K562 (cell line): Measurements from ENCODE around the gene JPT2. TPM values are rescaled to one million over a fixed set of nuclear protein-coding genes. Genes with fewer than 3 reads are reported as not detected.

Source experiments
- ATAC-seq: fragments of 200-7000 bp; cut with Tn5 transposase; 3 replicates; pipeline ENCODE4 v1.9.1; 2020; ENCODE audit warnings: moderate library complexity
- BruUV-seq: library from RNA; stranded (reverse); fragments of 400-500 nt; replicated peaks from 2 replicates; lab custom pipeline; 2021; lab: Mats Ljungman, UMichigan
- CTCF ChIA-PET: fragments of 300-600 bp; formaldehyde crosslinking; extraction: SDS; loops from one replicate; lab custom pipeline; 2021; ENCODE audit warnings: low intra/inter-chr PET ratio; lab: Yijun Ruan, JAX
- POLR2A ChIA-PET: fragments of 300-600, 350-650 bp; sonication (Branson Sonifier 250); formaldehyde crosslinking; extraction: SDS; loops from one replicate; lab custom pipeline; 2021; ENCODE audit warnings: antibody characterized with exemption, inconsistent platforms; lab: Yijun Ruan, JAX
- DNase-seq, 4 experiments: peaks; one replicate each; pipeline versions ENCODE4 v3.0.0 to v3.0.0-alpha.2; 2011 to 2018; ENCODE audit warnings: low spot score in 3 of 4, mixed read lengths in 3 of 4; ENCODE audit errors: extremely low read depth in 1 of 4
- FAIRE-seq: peaks from 2 replicates; lab custom pipeline; 2011; peaks lifted over from hg19 to GRCh38; lab: Jason Lieb, UNC
- H2AFZ ChIP-seq: 2 replicates; pipeline ENCODE4 v1.6.0; 2011; ENCODE audit warnings: low read depth, low read length, control low read depth, inconsistent platforms
- H3K27ac ChIP-seq: fragments of 200-600 bp; 3 replicates; pipeline ENCODE4 v1.8.0; 2011; ENCODE audit warnings: low read depth, mild to moderate bottlenecking, control low read depth, inconsistent platforms, low read length, moderate library complexity, mixed read lengths; ENCODE audit errors: extremely low read depth
- H3K27me3 ChIP-seq, 2 experiments: fragments of 300-600 bp in 1 of 2; 2 replicates in 1 of 2; 3 replicates in 1 of 2; pipeline versions ENCODE4 v1.6.0 to v1.8.0; 2011; ENCODE audit warnings: inconsistent platforms in 2 of 2, low read length in 2 of 2, mild to moderate bottlenecking in 1 of 2, mixed read lengths in 1 of 2, moderate library complexity in 1 of 2; ENCODE audit not compliant: control insufficient read depth in 2 of 2, insufficient read depth in 2 of 2
- H3K36me3 ChIP-seq: fragments of 300-600 bp; 3 replicates; pipeline ENCODE4 v1.8.0; 2011; ENCODE audit warnings: mild to moderate bottlenecking, low read length, inconsistent platforms; ENCODE audit not compliant: control insufficient read depth, insufficient read depth
- H3K4me1 ChIP-seq, 2 experiments: fragments of 200-600 bp in 1 of 2; replicated peaks in 1 of 2; 2 replicates in 1 of 2; 3 replicates in 1 of 2; pipeline versions ENCODE4 v1.5.1 to v1.8.0; 2011; ENCODE audit warnings: inconsistent platforms in 2 of 2, low read length in 2 of 2, mild to moderate bottlenecking in 1 of 2, mixed read lengths in 1 of 2, moderate library complexity in 1 of 2; ENCODE audit not compliant: control insufficient read depth in 2 of 2, insufficient read depth in 2 of 2
- H3K4me2 ChIP-seq: 2 replicates; pipeline ENCODE4 v1.6.1; 2011; ENCODE audit warnings: low read length, control low read depth, inconsistent platforms, mixed read lengths; ENCODE audit not compliant: insufficient read depth
- H3K4me3 ChIP-seq: fragments of 200-600 bp; sonication (generic), shearing (Covaris generic); 2 replicates; pipeline ENCODE4 v1.5.1; 2016; ENCODE audit warnings: control low read depth, inconsistent platforms
- H3K79me2 ChIP-seq: fragments of 200-600 bp; 3 replicates; pipeline ENCODE4 v1.8.0; 2011; ENCODE audit warnings: low read length, inconsistent platforms; ENCODE audit not compliant: control insufficient read depth, insufficient read depth
- H3K9ac ChIP-seq, 2 experiments: 2 replicates each; pipeline versions ENCODE4 v1.6.0 to v1.6.1; 2011; ENCODE audit warnings: low read depth in 2 of 2, low read length in 2 of 2, control low read depth in 1 of 2, inconsistent platforms in 1 of 2, mild to moderate bottlenecking in 1 of 2, mixed read lengths in 1 of 2; ENCODE audit not compliant: insufficient read depth in 1 of 2
- H3K9me1 ChIP-seq: one replicate; pipeline ENCODE4 v1.6.0; 2011; ENCODE audit warnings: inconsistent platforms, mild to moderate bottlenecking, low read length, moderate library complexity; ENCODE audit not compliant: control insufficient read depth, insufficient read depth
- H3K9me3 ChIP-seq: replicated peaks from 2 replicates; pipeline ENCODE4 v1.5.1; 2011; ENCODE audit warnings: low read depth, low read length, inconsistent platforms; ENCODE audit not compliant: control insufficient read depth, insufficient read depth
- H4K20me1 ChIP-seq: replicated peaks from 2 replicates; pipeline ENCODE4 v1.6.1; 2011; ENCODE audit warnings: low read length, inconsistent platforms, mixed read lengths; ENCODE audit not compliant: control insufficient read depth, insufficient read depth
- CHD4 ChIP-seq: fragments of 200-600 bp; sonication (generic); IDR thresholded peaks from 3 replicates; pipeline ENCODE4 v1.6.1; 2012; ENCODE audit warnings: low read depth, mild to moderate bottlenecking, mixed read lengths, low read length, inconsistent platforms; ENCODE audit not compliant: insufficient read depth, insufficient replicate concordance, poor library complexity, severe bottlenecking
- DEAF1 ChIP-seq: fragments of 450-650 bp; formaldehyde crosslinking; IDR thresholded peaks from 2 replicates; pipeline ENCODE4 v1.4.0; 2020; ENCODE audit warnings: mild to moderate bottlenecking, moderate library complexity
- ESRRA ChIP-seq: fragments of 450-650 bp; IDR thresholded peaks from 2 replicates; pipeline ENCODE4 v1.6.1; 2014; ENCODE audit warnings: low read depth, mild to moderate bottlenecking, moderate library complexity, borderline replicate concordance
- HNRNPLL ChIP-seq: fragments of 200-400 bp; formaldehyde crosslinking; IDR thresholded peaks from 2 replicates; pipeline ENCODE4 v1.6.1; 2017; ENCODE audit warnings: low read length, low read depth, mild to moderate bottlenecking; ENCODE audit not compliant: poor library complexity, severe bottlenecking
- LEF1 ChIP-seq: fragments of 450-650 bp; IDR thresholded peaks from 2 replicates; pipeline ENCODE4 v1.6.1; 2016; ENCODE audit warnings: mild to moderate bottlenecking
- MBD1 ChIP-seq: fragments of 250-450 bp; sonication (Bioruptor Pico); IDR thresholded peaks from 2 replicates; pipeline ENCODE4 v1.8.0; 2022; ENCODE audit warnings: inconsistent platforms
- MECOM ChIP-seq: fragments of 250-450 bp; sonication (Bioruptor Pico); IDR thresholded peaks from 2 replicates; pipeline ENCODE4 v1.8.0; 2022; ENCODE audit warnings: inconsistent platforms
- POLR2AphosphoS2 ChIP-seq: IDR thresholded peaks from 2 replicates; pipeline ENCODE4 v1.6.1; 2012; ENCODE audit warnings: low read length, improper control_type of control experiment
- SAFB ChIP-seq: fragments of 200-400 bp; formaldehyde crosslinking; IDR thresholded peaks from 2 replicates; pipeline ENCODE4 v1.6.1; 2017; ENCODE audit warnings: low read depth, low read length, borderline replicate concordance
- TCF3 ChIP-seq: sonication (generic); formaldehyde crosslinking; IDR thresholded peaks from 2 replicates; pipeline ENCODE4 v1.4.0; 2020; ENCODE audit warnings: mild to moderate bottlenecking, missing genetic modification reagents
- ZNF133 ChIP-seq: fragments of 250-450 bp; sonication (Bioruptor Pico); IDR thresholded peaks from 2 replicates; pipeline ENCODE4 v1.4.0; 2020; ENCODE audit warnings: mild to moderate bottlenecking
- ZNF174 ChIP-seq: fragments of 250-450 bp; sonication (Bioruptor Pico); IDR thresholded peaks from 2 replicates; pipeline ENCODE4 v1.4.0; 2020; ENCODE audit warnings: mild to moderate bottlenecking
- ZNF347 ChIP-seq: fragments of 450-650 bp; formaldehyde crosslinking; IDR thresholded peaks from 2 replicates; pipeline ENCODE4 v1.4.0; 2020; ENCODE audit warnings: low read depth, mild to moderate bottlenecking, moderate library complexity
- ZNF507 ChIP-seq: conservative IDR thresholded peaks from 2 replicates; pipeline ENCODE4 v1.6.1; 2017; ENCODE audit warnings: missing genetic modification characterization, missing compliant biosample characterization
- ZNF77 ChIP-seq: fragments of 250-450 bp; sonication (Bioruptor Pico); IDR thresholded peaks from 2 replicates; pipeline ENCODE4 v1.5.0; 2020
- WGBS: fragments of 100-300 bp; shearing (Covaris generic); methylation state at CpG from one replicate; pipeline ENCODE4 v1.1.6; 2016; ENCODE audit warnings: low coverage, mixed read lengths; ENCODE audit not compliant: insufficient coverage; ENCODE audit errors: missing lambda C conversion rate; 5-methylcytosine and 5-hydroxymethylcytosine counted together
- in situ Hi-C: fragments of 300-500 bp; cut with MboI; formaldehyde crosslinking; loops from 4 replicates; pipeline ENCODE4 v1.15.0; 2018; ENCODE audit warnings: inconsistent platforms, mixed read lengths
- intact Hi-C: fragments of 100-400 bp; cut with micrococcal nuclease; formaldehyde crosslinking; loops from 2 replicates; pipeline ENCODE4 v1.14.2; 2022
- polyA plus RNA-seq, 8 experiments: library from polyadenylated mRNA; depleted of rRNA in 4 of 8; stranded (reverse) in 5 of 8; unstranded in 3 of 8; fragments of >200 nt; fragmentation: Nextera tagmentation in 2 of 8; fragmentation: Illumina TruSeq in 1 of 8; extraction: Ambion mirVana in 2 of 8; extraction: Trizol in 1 of 8; gene quantifications; 2 replicates each; pipeline versions ENCODE4 v1.2.1 to v1.2.3, GENCODE V29; 2011 to 2014; ENCODE audit warnings: inconsistent platforms in 1 of 8, missing spikeins in 1 of 8
- total RNA-seq, 7 experiments: library from RNA; depleted of rRNA in 6 of 7; stranded (reverse); fragments of >200 nt in 6 of 7; fragmentation: Illumina TruSeq in 2 of 7; extraction: Trizol in 2 of 7; gene quantifications; 2 replicates each; pipeline versions ENCODE4 v1.2.1 to v1.2.3, GENCODE V29; 2011 to 2021; ENCODE audit warnings: low replicate concordance in 1 of 7

JPT2 gene
- total and polyA plus RNA-seq, 9 of the 15 experiments (the other 6 are each of a cell fraction or from before 2014, with no cell fraction given) = 25.5 to 133 (median 106) TPM

GRCh38 chr16:1712791-1713261, 34.7 kb downstream of the JPT2 start (continued):
- TF ChIP-seq DEAF1 (CRISPR knock-in tag) = no peak
- TF ChIP-seq ZNF507 = no peak
- TF ChIP-seq, all 486 proteins: peak for 0

GRCh38 chr16:1713331-1713730, 35.3 kb downstream of the JPT2 start:
- H3K4me3 ChIP-seq = no peak overlapping the region
- BruUV-seq = no TSS peak
- POLR2A ChIA-PET = interaction anchor here (1.1 kb wide), 1 partner anchor 10 kb away, joined by 4 read pairs; no protein-coding TSS in a partner anchor
- no peak overlapping the region for H3K27ac ChIP-seq
- peaks cover 21% of the 10 kb centered on the region for H4K20me1 ChIP-seq
- no peaks in the 10 kb centered on the region for H3K27me3 ChIP-seq
- ATAC-seq = no peak
- H3K9ac ChIP-seq = no peak overlapping the region
- no peak for DNase-seq
- intact Hi-C loops = no loop called here
- H2AFZ ChIP-seq = no peak overlapping the region
- H3K79me2 ChIP-seq = peaks cover 65% of the 10 kb centered on the region
- FAIRE-seq = no peak
- H3K36me3 ChIP-seq = peaks cover 10% of the 10 kb centered on the region; the same call in 2 of the 3 replicates
- TF ChIP-seq MBD1 = no peak
- no peak for TF ChIP-seq SAFB
- no peak for TF ChIP-seq POLR2AphosphoS2
- no peak for TF ChIP-seq ESRRA
- no peak for TF ChIP-seq HNRNPLL
- TF ChIP-seq ZNF174 = no peak
- TF ChIP-seq ZNF347 (CRISPR knock-in tag) = no peak
- no peak for TF ChIP-seq TCF3 (CRISPR knock-in tag)
- no peak for TF ChIP-seq CHD4
- TF ChIP-seq MECOM (CRISPR knock-in tag) = no peak
- TF ChIP-seq ZNF77 = no peak
- no peak for TF ChIP-seq ZNF133 (CRISPR knock-in tag)
- TF ChIP-seq LEF1 = no peak
- CTCF ChIA-PET = no interaction called here
- no peaks in the 10 kb centered on the region for H3K9me3 ChIP-seq
- peaks cover 10 to 26% of the 10 kb centered on the region in 2 experiments; a peak in 4 of 5 replicates for H3K4me1 ChIP-seq
- in situ Hi-C loops = loop anchor here (5.0 kb wide), 1 partner anchor 49 kb away; no protein-coding TSS in a partner anchor
- H3K9me1 ChIP-seq = peaks cover 4% of the 10 kb centered on the region
- H3K4me2 ChIP-seq = no peak overlapping the region
- WGBS = 86% methylated on average over 7 of the region's 7 CpGs
